SW480 (cell line): ENCODE results near the gene WNK2.

Source experiments
- DNase-seq: peaks from one replicate; pipeline ENCODE4 v3.0.0-alpha.2; 2016; ENCODE audit warnings: low spot score

Gene WNK2

DNA sequence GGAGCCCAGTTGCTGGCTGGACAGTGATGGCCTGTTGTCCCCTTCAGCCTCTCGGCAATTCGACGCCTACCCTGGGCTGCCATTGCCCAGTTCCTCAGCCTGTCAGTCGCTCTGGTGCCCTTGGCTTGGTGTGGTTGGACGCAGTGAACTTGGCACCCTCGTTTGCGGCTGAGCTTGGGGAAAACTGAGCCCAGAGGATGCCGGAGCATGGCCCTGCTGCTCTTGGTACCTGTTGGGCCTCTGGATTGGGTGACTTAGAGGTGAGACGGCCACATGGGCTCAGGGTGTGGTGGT is 16.5 kb downstream of the WNK2 start:
- DNase-seq = no peak

DNA sequence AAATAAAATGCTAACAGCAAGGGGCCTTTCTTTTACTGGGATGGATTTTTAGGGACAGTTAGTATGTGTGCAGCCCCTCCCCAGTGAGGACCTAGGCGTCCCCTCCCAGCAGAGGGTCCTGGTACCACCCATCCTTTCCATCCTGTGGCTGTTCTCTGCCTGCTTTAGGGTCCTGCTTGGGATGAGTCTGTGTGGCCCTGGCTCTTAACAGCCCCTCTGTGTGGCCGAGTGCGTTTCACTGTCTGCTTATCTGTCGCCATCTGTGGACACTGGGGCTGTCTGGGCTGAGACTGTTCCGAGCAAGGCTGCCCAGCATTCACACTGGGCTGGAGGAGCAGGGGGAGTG is 17.0 kb downstream of the WNK2 start:
- no peak for DNase-seq

DNA sequence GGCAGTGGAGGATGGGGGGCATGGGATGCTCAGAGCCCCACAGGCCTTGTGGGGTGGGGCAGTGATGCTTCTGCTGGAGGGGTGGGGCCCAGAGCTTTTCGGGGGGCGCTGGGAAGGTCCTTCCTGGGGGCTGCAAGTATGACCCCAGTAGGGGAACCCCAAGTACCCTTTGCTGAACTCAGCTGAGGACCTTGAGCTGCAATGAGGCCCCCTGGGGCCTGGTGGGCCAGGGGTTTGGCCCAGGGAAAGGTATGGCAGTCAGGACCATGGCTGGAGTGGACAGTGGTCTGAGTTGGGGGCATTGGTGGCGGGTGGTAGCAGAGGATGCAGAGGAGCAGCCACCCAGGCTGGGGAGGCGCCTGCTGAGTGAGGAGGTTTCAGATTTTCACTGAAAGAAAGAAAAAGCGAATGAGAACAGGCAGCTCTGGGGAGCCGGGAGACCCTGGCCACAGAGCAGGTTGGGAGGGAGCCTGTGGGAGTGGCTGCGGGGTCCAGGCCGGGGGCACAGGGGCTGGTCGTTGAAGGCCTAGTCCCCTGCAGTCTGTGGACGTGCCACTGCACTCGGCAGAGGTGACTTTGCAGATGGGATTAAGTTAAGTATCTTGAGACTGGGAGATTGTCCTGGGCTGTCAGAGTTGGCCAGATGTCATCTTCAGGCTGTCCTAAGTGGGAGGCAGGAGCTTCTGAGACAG is 19.2 kb downstream of the WNK2 start:
- DNase-seq = no peak

DNA sequence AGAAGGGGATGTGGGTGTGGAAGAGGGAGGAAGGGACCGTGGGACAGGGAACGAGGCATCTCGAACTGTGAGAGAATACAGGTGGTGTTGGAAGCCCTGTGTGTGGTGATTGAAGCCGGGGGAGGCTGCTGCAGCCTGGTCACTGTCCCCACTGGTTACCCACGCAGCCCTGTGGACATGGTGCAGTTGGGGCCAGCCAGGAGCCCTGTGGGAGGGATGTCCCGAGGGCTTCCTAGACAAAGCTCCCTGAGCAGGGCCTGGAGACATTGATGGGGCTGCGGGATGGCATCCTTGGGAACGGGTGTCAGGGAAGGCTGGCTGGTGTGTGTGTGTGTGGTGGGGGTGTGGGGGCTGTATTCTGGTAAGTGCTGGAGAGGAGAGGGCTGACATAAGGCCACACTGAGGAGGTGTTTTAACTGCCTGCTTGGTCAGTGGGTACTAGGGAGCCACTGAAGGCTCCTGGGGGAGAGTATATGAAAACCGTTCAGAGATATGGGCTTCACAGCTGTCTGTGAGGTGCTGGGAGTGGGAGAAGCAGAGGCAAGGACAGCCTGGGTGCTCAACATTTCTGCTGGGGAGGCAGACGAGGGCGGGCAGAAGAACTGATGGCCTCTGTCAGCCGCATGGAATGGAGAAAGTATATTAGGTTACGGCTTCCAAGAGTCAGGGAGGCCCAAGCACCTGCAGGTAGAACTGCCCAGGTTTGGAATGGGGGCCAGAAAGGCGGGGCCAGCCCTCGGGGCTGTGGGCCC is 20.0 kb downstream of the WNK2 start:
- no peak for DNase-seq

DNA sequence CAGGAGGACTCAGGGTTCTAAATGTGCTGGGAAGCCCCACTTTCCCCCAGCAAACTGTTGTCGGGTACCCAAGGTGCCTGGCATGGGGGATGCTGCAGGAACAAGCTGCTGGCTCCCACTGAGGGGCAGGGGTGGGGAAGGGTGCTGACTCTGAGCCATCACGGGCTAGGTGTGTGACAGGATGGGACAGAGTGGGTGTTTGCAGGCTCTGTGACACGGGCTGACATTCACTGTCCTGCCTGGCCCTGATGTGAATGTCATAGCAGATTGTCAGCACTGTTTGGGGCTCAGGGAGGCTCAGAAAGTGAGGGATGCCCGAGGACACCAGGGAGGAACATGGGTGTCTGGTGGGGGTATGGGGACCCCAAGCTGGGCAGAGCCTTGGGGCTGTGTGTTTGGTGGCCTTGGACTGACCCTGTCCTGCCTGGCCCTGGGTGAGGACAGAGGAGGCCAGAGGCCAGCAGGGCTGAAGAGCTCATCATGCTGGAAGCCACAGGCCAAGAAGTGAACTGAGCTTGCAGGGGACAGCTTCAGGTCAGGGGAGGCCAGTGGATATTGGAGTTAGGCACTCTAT is 20.6 kb downstream of the WNK2 start:
- no peak for DNase-seq

DNA sequence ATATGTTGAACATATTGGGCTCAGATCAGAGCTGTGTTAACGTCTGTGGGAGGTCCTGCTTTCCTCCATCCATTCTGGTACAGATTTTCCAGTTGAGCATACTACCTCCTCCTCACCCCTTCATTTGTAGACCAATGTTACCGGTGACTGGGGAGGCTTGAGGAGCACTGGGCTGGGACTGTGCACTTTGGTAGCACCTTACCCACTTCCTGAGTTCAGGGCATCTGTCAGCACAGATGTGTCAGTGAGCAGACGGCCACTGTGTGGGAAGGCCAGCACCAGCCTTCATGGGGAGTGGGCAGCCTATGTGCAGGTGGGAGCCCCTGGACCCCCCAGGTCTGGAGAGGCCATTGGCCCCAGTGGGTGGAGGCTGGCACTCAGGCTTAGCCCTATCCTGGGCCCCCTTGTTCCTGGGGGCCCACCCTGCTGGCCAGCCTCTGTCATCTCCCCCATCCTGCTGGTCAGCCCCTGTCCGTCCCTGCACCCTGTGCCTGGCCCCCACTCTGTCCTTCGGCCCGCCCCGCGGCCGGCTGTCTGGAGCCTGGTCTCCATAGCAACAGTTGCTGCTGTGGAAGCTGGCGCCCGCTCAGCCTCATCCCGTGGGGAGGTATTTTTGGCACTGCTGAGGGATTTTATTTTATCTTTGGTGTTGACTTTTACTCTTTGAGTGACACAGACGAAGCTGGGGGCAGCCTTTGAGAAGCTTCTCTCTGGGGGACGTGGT is 21.3 kb downstream of the WNK2 start:
- no peak for DNase-seq

DNA sequence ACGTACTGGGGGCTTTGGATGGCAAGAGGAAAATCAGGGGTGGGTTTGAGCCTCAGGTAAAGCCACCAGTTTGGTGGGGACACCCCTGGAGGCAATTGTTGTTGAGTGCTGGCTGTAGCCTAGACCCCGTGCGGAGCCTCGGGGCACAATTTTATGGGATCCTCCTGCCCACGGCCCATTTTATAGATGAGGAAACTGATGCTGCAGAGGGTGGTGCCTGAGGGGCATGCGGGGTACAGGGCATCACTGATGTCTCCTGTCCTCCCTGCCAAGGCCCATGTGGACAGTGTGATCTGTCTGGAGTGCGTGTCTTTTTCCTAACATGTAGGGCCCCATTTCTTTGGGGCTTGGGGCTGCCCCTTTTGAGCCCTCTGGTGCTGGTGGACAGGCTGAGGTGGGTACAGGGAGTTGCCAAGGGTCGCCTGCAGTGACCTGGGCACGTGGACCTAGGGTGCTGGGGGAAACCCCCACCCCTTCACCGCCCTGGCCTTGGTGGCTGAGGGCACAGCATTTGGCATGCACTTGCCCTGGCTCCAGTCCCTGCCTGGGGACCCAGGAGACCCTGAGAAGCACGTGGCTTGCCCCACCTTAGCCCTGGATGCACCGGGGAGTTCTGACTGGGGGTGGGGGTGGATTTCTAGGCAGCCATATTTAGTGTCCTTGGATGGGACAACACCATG is 22.1 kb downstream of the WNK2 start:
- DNase-seq = no peak

DNA sequence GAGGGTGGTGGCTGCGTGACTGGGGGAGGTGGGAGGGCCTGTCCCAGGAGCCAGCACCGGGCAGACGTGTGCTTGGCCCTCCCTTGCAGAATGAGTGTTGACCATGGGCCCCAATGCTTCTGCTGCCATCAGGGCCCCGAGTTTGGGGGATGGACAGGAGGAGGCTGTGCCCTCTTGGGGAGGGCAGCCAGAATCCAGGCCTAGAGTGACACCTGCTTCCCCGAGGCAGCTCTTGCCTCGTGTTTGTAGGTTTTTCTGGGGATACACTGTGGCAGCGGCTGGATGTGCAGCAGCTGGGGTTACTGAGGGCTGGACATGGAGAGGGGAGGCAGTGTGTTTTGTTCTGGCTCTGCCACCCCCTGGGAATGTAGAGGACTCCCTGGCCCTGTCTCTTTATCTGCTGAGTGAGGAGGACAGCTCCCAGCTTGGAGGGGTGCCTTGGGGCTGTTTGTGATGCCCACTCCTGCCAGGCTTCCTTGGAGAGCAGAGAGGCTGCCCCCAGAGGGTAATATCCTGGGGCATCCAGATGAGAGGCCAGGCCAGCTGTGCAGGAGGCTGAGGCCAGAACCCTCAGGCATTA is 22.7 kb downstream of the WNK2 start:
- DNase-seq = no peak

DNA sequence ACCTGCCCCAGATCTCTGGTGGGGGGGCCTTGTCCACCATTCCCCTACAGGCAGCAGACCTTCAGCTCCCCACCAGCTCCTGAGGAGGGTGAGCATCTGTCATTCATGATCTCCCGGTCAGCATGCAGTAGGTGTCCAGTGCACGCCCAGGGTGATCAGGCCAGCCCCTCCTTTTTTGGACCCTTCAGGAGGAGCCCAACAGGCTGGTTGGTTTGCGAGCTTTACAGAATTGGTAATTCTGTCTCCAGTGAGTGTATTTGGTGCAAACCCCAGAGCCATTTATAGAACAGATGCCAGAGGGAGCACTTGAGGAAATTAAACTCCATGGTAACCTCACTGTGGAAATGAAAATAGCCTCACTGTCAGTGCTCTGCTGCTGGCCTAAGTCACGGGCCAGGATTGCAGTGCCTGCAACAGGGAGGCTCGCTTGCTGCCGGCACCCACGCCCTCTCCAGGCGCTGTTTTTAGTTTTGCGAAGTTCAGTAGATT is 23.4 kb downstream of the WNK2 start:
- DNase-seq = no peak

DNA sequence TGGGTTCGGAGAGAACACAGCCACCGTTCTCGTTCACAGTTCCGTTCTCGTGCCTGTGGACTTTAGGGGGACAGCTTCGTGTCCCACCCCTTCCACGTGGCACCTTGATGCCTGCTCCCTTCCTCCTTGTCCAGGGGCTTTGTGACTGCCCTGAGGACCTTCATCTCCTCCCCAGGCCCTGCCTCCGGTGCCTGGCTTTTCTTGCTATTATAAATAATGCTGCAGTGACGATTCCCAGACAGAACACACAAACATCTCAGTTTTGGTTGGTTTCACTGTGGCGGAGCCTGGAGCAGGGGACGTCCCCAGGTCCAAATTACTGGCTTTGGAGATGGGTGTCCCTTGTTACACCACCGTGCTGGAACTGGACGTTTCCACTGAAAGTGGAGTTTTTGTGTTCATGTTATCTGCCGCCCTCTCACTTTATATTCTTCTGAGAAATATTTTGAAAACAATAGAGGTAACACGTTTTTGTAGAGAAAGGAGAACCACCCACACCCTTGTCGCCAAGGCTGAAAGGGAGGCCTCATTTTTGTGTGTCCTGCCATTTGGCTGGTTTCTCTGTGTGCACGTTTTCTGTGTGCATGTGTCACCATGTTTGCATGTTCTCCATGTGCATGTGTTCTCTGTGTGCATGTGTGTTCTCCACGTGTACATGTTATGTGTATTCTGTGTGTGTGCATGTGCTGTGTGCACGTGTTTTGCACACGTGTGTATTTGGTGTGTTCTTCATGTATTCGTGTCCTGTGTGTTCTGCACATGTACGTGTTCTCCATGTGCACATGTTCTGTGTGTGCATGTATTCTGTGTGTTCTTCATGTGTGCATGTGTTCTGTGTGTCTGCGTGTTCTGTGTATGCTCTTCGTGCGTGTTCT is 24.2 kb downstream of the WNK2 start:
- DNase-seq = no peak

DNA sequence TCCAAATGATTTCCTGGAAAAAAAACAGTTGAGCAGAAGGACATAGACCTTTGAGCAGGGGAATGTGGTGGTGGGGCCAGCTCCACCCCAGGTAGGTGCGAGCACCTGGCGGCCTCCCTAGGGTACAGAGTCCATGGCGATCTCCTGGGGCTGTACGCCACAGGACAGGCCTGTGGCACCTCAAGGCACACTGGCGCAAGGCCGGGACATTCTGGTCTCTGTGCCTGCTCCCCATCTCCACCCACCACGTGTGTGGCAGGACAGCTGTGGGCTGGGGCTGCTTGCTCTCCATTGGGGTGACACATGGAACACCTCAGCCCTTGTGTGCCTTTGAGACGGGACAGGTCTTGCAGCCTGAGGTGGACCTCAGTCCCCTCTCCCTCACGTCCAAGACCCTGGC is 25.2 kb downstream of the WNK2 start:
- no peak for DNase-seq

DNA sequence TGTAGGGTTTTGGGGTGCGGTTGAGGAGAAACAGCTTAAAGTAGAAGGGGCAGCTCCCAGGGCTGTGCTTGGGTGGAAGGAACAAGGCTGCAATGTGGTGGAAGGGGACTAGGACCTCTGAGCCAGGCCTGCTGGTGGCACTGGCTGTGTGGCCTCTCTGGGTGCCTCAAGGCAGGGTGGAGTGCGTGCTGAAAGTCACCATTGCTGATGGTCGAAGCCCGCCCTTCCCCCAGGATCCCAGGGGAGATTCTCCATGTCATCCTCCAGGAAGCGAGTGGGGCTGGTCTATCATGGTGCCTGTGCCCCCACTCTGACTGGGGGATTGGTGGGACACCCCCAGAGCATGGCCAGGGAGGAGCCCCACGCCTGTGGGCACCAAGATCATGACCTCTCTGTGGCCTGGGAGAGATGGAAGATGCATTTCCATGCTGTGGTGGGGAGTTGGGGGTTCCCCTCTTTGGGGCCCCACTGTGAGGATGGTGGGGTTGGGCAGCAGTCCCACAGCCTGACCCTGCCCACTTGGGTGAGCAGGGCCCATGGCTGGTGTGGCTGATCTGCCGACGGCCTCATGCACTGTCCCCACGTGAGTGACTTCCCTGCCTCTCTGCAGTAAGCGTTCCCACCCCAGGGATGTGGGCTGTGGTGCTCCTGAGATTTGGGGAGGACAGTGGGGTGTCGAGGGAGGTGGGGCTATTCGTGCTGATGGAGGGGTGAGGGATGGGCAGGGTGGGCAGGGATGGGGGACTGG is 25.8 kb downstream of the WNK2 start:
- no peak for DNase-seq

DNA sequence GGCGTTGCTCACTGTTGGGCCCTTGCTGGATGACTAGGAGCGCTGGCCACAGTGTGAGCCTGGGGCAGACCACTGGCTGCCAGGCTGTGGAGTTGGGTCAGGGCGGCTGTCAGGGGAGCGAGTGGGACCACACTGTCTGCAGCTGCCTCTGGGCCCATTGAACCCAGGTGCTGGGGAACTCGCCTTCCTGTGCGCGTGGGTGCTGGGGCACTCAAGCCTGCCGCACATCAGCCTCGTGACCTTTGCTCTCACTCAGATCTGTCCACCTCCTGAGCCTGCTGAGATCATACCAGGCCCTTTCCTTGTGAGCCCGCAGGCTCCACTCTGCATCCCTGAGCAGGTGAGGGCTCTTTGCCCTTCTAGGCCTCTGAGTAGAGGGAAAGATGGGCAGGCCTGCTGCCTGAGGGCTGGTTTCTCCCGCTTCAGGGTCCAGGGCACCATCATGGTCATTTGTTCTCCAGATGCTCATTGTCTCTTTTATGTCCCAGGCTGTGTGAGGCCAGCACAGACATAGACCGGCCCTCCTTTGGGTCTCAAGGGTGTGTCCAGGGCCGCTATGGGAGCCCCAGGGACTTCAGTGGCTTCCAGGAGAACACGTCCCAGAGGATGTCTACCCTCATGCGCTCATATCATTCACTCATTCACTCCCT is 26.5 kb downstream of the WNK2 start:
- DNase-seq = no peak

DNA sequence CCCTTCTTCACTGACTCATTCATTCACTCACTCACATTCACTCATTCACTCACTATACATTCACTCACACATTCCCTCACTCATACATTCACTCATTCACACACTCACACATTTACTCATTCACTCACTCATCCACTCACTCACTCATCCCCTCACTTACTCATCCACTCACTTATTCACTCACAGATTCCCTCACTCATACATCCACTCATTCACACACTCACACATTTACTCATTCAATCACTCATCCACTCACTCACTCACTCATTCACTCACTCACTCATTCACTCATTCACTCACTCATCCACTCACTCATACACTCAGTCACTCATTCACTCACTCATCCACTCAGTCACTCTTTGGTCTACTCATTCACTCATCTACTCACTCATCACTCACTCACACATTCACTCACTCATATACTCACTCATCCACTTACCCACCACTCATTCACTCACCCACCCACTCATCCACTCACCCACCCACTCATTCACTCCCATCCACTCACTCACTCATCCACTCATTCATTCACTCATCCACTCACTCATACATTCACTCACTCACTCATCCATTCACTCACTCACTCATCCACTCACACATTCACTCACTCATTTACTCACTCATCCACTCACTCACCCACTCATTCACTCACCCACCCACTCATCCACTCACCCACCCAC is 27.2 kb downstream of the WNK2 start:
- no peak for DNase-seq

DNA sequence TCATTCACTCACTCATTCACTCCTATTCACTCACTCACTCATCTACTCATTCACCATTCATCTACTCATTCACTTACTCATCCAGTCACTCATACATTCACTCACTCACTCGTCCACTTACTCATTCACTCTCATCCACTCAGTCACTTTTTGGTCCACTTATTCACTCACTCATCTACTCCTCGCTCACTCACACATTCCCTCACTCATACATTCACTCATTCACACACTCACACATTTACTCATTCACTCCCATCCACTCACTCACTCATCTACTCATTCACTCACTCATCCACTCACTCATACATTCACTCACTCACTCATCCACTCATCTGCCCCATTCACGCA is 27.7 kb downstream of the WNK2 start:
- no peak for DNase-seq

DNA sequence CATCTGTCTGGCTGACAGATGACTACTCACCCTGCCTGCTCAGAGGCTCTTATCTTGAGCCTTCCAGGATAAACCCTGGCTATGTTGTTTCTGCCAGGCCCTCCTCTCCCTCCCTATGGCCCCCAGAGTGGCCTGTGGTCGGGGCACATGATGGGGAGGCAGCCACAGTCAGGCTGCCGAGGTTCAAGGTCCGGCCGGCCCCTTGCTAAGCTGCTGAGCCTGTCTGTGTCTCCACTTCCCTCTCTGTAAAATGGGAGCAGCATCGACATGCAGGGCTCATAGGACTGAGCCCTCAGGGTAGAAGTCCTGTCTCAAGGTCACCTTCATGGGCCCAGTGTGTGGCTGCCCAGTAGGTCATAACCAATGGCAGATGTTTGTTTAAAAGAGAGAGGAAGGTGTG is 28.5 kb downstream of the WNK2 start:
- no peak for DNase-seq

DNA sequence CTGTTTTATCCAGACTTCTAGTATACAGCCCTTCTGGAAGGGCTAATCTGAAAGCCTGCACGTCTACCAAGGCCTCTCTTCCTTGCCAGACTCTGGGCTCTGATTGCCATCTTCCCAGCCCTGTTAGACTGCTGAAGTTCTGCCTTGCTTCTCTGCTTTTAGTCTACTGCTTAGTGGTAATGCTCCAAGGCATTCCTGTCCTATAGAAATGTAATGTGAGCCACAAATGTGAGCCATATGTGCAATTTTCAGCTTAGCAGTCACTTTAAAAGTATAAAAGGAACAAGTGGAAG is 32.1 kb downstream of the WNK2 start:
- DNase-seq = no peak

DNA sequence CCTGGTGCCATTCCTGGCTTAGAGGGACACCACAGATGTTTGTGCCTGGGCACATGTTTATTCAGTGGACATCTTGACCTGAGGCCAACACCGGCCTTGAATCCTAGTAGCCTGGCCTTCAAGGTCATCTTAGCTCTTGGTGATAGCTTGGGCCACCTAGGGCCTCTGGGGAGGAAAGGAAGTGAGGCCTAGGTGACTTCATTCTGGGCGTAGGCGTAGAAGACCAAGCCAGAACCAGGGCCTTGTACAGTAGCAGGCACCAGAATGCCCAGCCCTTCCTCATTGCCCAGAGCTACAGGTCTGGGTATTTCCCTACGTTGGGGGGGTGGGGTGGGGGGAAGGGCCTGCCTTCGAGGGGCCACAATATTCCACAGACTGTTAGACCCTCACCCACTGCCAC is 33.8 kb downstream of the WNK2 start:
- no peak for DNase-seq

DNA sequence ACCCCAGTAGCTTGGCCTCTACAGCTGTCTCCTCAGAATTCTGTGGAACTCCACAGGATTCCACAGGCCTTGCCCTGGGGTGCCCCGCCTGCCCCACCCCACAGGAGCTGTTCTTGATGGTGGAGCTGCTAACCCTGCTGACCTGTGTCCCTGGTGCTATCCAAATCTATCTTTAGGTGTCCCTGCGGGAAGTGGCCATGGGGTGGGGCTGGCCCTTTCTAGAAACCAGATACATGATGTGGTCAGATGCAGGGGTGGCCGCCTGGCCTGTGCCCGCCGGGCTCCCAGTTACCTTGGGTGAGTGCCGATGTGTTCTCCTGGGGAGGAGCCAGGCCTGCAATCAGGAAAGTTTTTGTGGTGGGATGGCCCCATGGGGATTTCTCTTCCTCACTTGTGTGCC is 34.2 kb downstream of the WNK2 start:
- DNase-seq = no peak
